B cell (primary cell): Measurements from ENCODE around the gene OR2AG1. TPM values are rescaled to one million over a fixed set of nuclear protein-coding genes. Genes with fewer than 3 reads are reported as not detected.
A peak's percentile ranks its signal among the peaks of the same experiment; 100 is the strongest.

Experiments used
- ATAC-seq: fragments of 200-7000 bp; cut with Tn5 transposase; one replicate; pipeline ENCODE4 v1.10.0; 2021; ENCODE audit warnings: low read depth, mild to moderate bottlenecking, moderate number of reproducible peaks, moderate library complexity
- CTCF ChIA-PET: fragments of 350-600 bp; sonication (Branson Sonifier 250); formaldehyde crosslinking; loops from one replicate; lab custom pipeline; 2021; ENCODE audit warnings: antibody characterized with exemption, inconsistent platforms; lab: Charles Lee
- POLR2A ChIA-PET: fragments of 350-600 bp; sonication (Branson Sonifier 250); formaldehyde crosslinking; loops from one replicate; lab custom pipeline; 2021; ENCODE audit warnings: antibody characterized with exemption; lab: Charles Lee
- DNase-seq: peaks from one replicate; pipeline ENCODE4 v3.0.0; 2013
- H2AFZ ChIP-seq: 2 replicates; pipeline ENCODE4 v1.6.1; 2012; ENCODE audit warnings: mild to moderate bottlenecking, low read depth, low read length; ENCODE audit not compliant: insufficient read depth, poor library complexity, severe bottlenecking
- H3K27ac ChIP-seq, 2 donors: 1 replicate in 1 of 2; 2 replicates in 1 of 2; pipeline ENCODE4 v1.5.1; 2012 to 2013; ENCODE audit warnings: low read length in 2 of 2, mild to moderate bottlenecking in 2 of 2, moderate library complexity in 1 of 2
- H3K27me3 ChIP-seq, 4 experiments: fragments of 200-600 bp in 1 of 4; sonication (generic) in 1 of 4; replicated peaks in 1 of 4; 1 replicate in 2 of 4; 2 replicates in 2 of 4; pipeline versions ENCODE4 v1.6.1 to v1.7.0; 2013 to 2016; ENCODE audit warnings: low read length in 3 of 4, mild to moderate bottlenecking in 2 of 4, mixed read lengths in 1 of 4, moderate library complexity in 1 of 4; ENCODE audit not compliant: insufficient read depth in 4 of 4, control insufficient read depth in 3 of 4; ENCODE audit errors: control extremely low read depth in 1 of 4
- H3K36me3 ChIP-seq, 2 experiments: replicated peaks in 1 of 2; 1 replicate in 1 of 2; 2 replicates in 1 of 2; pipeline versions ENCODE4 v1.6.1 to v1.7.1; 2013; ENCODE audit warnings: low read length in 1 of 2; ENCODE audit not compliant: insufficient read depth in 2 of 2, control insufficient read depth in 1 of 2; ENCODE audit errors: control extremely low read depth in 1 of 2, extremely low read depth in 1 of 2
- H3K4me1 ChIP-seq, 2 donors: fragments of 200-600 bp in 1 of 2; sonication (generic) in 1 of 2; 1 replicate in 1 of 2; 2 replicates in 1 of 2; pipeline versions ENCODE4 v1.5.1 to v1.6.1; 2013 to 2017; ENCODE audit warnings: low read length in 2 of 2; ENCODE audit not compliant: control insufficient read depth in 2 of 2, insufficient read depth in 2 of 2
- H3K4me2 ChIP-seq: replicated peaks from 2 replicates; pipeline ENCODE3; 2012; ENCODE audit warnings: mild to moderate bottlenecking, low read depth, low read length; ENCODE audit not compliant: poor library complexity, severe bottlenecking
- H3K4me3 ChIP-seq, 5 experiments: fragments of 200-600 bp in 1 of 5; sonication (generic) in 1 of 5; 1 replicate in 3 of 5; 2 replicates in 2 of 5; pipeline versions ENCODE4 v1.5.1 to v1.7.0; 2011 to 2016; ENCODE audit warnings: low read length in 4 of 5, mild to moderate bottlenecking in 4 of 5, low read depth in 2 of 5, control low read depth in 1 of 5, moderate library complexity in 1 of 5; ENCODE audit not compliant: insufficient read depth in 1 of 5; ENCODE audit errors: control extremely low read depth in 1 of 5, extremely low read depth in 1 of 5
- H3K79me2 ChIP-seq: fragments of 200-600 bp; sonication (generic); one replicate; pipeline ENCODE4 v1.6.0; 2016; ENCODE audit warnings: low read length; ENCODE audit not compliant: control insufficient read depth, insufficient read depth
- H3K9ac ChIP-seq: fragments of 200-600 bp; sonication (generic); 2 replicates; pipeline ENCODE4 v1.6.1; 2017; ENCODE audit warnings: mild to moderate bottlenecking, low read length, moderate library complexity
- H3K9me3 ChIP-seq, 3 donors: one replicate each; pipeline versions ENCODE4 v1.6.1 to v1.7.1; 2013; ENCODE audit warnings: low read length in 2 of 3; ENCODE audit not compliant: control insufficient read depth in 2 of 3, insufficient read depth in 1 of 3; ENCODE audit errors: control extremely low read depth in 1 of 3
- H4K20me1 ChIP-seq: 2 replicates; pipeline ENCODE4 v1.6.0; 2012; ENCODE audit warnings: mild to moderate bottlenecking, low read length; ENCODE audit not compliant: insufficient read depth, control insufficient read depth, poor library complexity, severe bottlenecking
- H3K27ac Mint-ChIP-seq: one replicate; pipeline ENCODE4 v1.8.0; 2021; ENCODE audit warnings: mixed read lengths
- H3K27me3 Mint-ChIP-seq: one replicate; pipeline ENCODE4 v1.8.0; 2021; ENCODE audit warnings: mixed read lengths
- H3K4me1 Mint-ChIP-seq: one replicate; pipeline ENCODE4 v1.8.0; 2021; ENCODE audit warnings: mixed read lengths
- H3K4me3 Mint-ChIP-seq: one replicate; pipeline ENCODE4 v1.8.0; 2021; ENCODE audit warnings: mixed read lengths
- H3K9me3 Mint-ChIP-seq: one replicate; pipeline ENCODE4 v1.8.0; 2022; ENCODE audit warnings: mixed read lengths; ENCODE audit not compliant: insufficient read depth
- EZH2 ChIP-seq: IDR thresholded peaks from 2 replicates; pipeline ENCODE4 v1.6.1; 2012; ENCODE audit warnings: borderline replicate concordance, low read depth, mild to moderate bottlenecking, moderate library complexity, low read length; ENCODE audit not compliant: insufficient read depth, poor library complexity, severe bottlenecking
- WGBS: methylation state at CpG from one replicate; pipeline ENCODE4 v1.1.5; 2013; ENCODE audit warnings: missing lambda C conversion rate; ENCODE audit not compliant: insufficient coverage; 5-methylcytosine and 5-hydroxymethylcytosine counted together
- intact Hi-C: fragments of 100-400 bp; cut with micrococcal nuclease; formaldehyde crosslinking; loops from one replicate; pipeline ENCODE4 v1.10.0; 2022
- polyA plus RNA-seq: library from polyadenylated mRNA; depleted of rRNA; stranded (reverse); fragments of >200 nt; gene quantifications from 2 replicates; pipeline ENCODE4 v1.2.3, GENCODE V29; 2012
- total RNA-seq, 2 donors: library from RNA; stranded (reverse); fragments of 120-200 nt in 1 of 2; gene quantifications; 1 replicate in 1 of 2; 2 replicates in 1 of 2; pipeline versions ENCODE4 v1.2.3 to v1.2.4, GENCODE V29; 2013 to 2022
- TF ChIP-seq, protein P1 (sequence below): fragments of 200-600 bp; IDR thresholded peaks from one replicate; pipeline ENCODE4 v1.8.0; 2022; ENCODE audit warnings: antibody characterized with exemption, mild to moderate bottlenecking

OR2AG1 gene
- total and polyA plus RNA-seq, 2 donors (not counting 1 experiment from before 2014, with no cell fraction given) = not detected

DNA sequence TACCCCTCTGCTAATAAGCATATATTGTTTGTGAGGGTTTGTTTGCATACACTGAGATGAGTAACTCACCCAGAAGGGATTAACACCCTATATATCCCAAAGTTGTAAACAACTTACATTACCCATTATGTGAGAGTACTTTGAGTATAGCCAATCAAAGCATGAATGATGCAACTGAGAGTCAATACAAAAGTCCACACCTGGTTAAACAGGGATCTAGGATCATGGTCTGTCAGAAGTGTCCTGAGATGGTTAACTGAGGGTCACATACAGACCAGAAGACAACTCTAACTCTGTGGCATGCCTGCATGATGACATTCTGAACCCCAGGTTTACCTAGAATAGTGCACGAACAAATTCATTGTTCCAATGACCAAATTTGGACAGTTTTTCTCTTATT is 45.3 kb downstream of the OR2AG1 start:
- Histone ChIP-seq H3K4me1 (peaks cover 5 to 11% of the 10 kb centered on the region in 2 donors), H3K4me2 (no peak overlapping the region), H3K9ac (no peak overlapping the region), H3K79me2 (no peaks in the 10 kb centered on the region), H4K20me1 (no peaks in the 10 kb centered on the region), H2AFZ (no peak overlapping the region), H3K27ac (no peak overlapping the region), H3K27me3 (no peaks in the 10 kb centered on the region), H3K4me3 (no peak overlapping the region), H3K36me3 (no peaks in the 10 kb centered on the region), H3K9me3 (no peaks in the 10 kb centered on the region)
- Mint-ChIP-seq H3K4me3 (no peak overlapping the region), H3K27me3 (no peaks in the 10 kb centered on the region), H3K4me1 (peaks cover 11% of the 10 kb centered on the region), H3K27ac (no peak overlapping the region), H3K9me3 (no peaks in the 10 kb centered on the region)
- intact Hi-C loops = no loop called here
- CTCF ChIA-PET = no interaction called here
- POLR2A ChIA-PET = no interaction called here
- no peak for TF ChIP-seq EZH2
- TF ChIP-seq, protein P1, sequence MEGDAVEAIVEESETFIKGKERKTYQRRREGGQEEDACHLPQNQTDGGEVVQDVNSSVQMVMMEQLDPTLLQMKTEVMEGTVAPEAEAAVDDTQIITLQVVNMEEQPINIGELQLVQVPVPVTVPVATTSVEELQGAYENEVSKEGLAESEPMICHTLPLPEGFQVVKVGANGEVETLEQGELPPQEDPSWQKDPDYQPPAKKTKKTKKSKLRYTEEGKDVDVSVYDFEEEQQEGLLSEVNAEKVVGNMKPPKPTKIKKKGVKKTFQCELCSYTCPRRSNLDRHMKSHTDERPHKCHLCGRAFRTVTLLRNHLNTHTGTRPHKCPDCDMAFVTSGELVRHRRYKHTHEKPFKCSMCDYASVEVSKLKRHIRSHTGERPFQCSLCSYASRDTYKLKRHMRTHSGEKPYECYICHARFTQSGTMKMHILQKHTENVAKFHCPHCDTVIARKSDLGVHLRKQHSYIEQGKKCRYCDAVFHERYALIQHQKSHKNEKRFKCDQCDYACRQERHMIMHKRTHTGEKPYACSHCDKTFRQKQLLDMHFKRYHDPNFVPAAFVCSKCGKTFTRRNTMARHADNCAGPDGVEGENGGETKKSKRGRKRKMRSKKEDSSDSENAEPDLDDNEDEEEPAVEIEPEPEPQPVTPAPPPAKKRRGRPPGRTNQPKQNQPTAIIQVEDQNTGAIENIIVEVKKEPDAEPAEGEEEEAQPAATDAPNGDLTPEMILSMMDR = no peak
- 100% methylated on average over 1 of the region's 1 CpG for WGBS
- DNase-seq (no peak), ATAC-seq (no peak)

DNA sequence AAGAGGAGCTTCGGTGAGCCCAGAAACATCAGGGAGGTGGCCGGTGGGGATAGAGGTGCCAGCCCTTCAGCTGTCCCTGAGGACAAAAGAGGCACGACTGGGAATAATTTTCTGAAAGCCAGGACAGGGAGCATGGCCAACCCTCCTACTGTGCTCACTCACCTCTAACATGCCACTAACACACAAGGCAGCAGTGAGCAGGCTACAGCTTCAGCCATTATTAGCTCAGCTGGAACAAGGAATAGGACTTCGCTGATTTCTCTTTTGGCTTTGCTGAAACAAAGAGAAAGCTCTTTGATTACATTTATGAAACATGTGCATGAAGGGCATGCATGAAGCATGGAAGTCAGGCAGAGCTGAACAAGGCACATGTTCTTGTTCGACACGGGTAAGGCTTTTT is 50.5 kb downstream of the OR2AG1 start:
- Mint-ChIP-seq H3K9me3 (no peaks in the 10 kb centered on the region), H3K27me3 (no peaks in the 10 kb centered on the region), H3K27ac (peak overlapping the region; percentile 33), H3K4me1 (peaks cover 21% of the 10 kb centered on the region), H3K4me3 (peak overlapping the region; percentile 29)
- Histone ChIP-seq H3K36me3 (no peaks in the 10 kb centered on the region), H2AFZ (peak overlapping the region; percentile 56), H3K4me2 (peak overlapping the region; percentile 46), H3K9me3 (no peaks in the 10 kb centered on the region), H3K27me3 (no peaks in the 10 kb centered on the region), H3K4me3 (no peak overlapping the region), H3K79me2 (no peaks in the 10 kb centered on the region), H3K4me1 (peaks cover 10 to 15% of the 10 kb centered on the region in 2 donors), H3K27ac (peak overlapping the region in 1 of 2 donors; percentile 25), H4K20me1 (no peaks in the 10 kb centered on the region), H3K9ac (no peak overlapping the region)
- DNase-seq (no peak), ATAC-seq (no peak)
- WGBS = 96% methylated on average over 5 of the region's 6 CpGs
- TF ChIP-seq, protein P1 = no peak
- TF ChIP-seq EZH2 = no peak
- ChIA-PET POLR2A (no interaction called here), CTCF (no interaction called here)
- intact Hi-C loops = no loop called here
